Thymus (tissue), 11 donors: ENCODE results near the gene PRKAG2. TPM values are rescaled to one million over a fixed set of nuclear protein-coding genes. Genes with fewer than 3 reads are reported as not detected.
A peak's percentile ranks its signal among the peaks of the same experiment; 100 is the strongest.
"Not testable (repeated sequence)": the region's sequence is repeated elsewhere in the genome, so short reads cannot be mapped to it uniquely, and the experiment has no call there.

ENCODE experiments used
- DNase-seq, 9 donors: peaks; one replicate each; pipeline ENCODE4 v3.0.0-alpha.2; 2013; ENCODE audit warnings: low spot score in 9 of 9, low read depth in 6 of 9, missing footprints in 1 of 9
- H3K27ac ChIP-seq, 2 donors: one replicate each; pipeline ENCODE4 v1.5.1; 2013; ENCODE audit warnings: control low read depth in 1 of 2, low read depth in 1 of 2, low read length in 1 of 2, mild to moderate bottlenecking in 1 of 2, moderate library complexity in 1 of 2
- H3K27me3 ChIP-seq, 2 donors: one replicate each; pipeline ENCODE4 v1.5.1; 2013; ENCODE audit warnings: low read length in 1 of 2; ENCODE audit not compliant: control insufficient read depth in 2 of 2, insufficient read depth in 1 of 2
- H3K36me3 ChIP-seq, 2 donors: one replicate each; pipeline ENCODE4 v1.5.1; 2013; ENCODE audit warnings: low read length in 1 of 2, mild to moderate bottlenecking in 1 of 2, moderate library complexity in 1 of 2; ENCODE audit not compliant: control insufficient read depth in 2 of 2, insufficient read depth in 2 of 2
- H3K4me1 ChIP-seq, 2 donors: one replicate each; pipeline ENCODE4 v1.5.1; 2013; ENCODE audit warnings: low read length in 2 of 2; ENCODE audit not compliant: control insufficient read depth in 2 of 2, insufficient read depth in 2 of 2
- H3K4me3 ChIP-seq, 2 donors: one replicate each; pipeline ENCODE4 v1.5.1; 2013; ENCODE audit warnings: low read length in 2 of 2, control low read depth in 1 of 2, mild to moderate bottlenecking in 1 of 2
- H3K9me3 ChIP-seq, 2 donors: one replicate each; pipeline ENCODE4 v1.5.1; 2013; ENCODE audit warnings: low read length in 1 of 2, mild to moderate bottlenecking in 1 of 2; ENCODE audit not compliant: control insufficient read depth in 2 of 2, insufficient read depth in 1 of 2
- WGBS: extraction: QIAGEN DNeasy Blood & Tissue Kit; methylation state at CpG from one replicate; pipeline ENCODE4 v1.1.7; 2013; 5-methylcytosine and 5-hydroxymethylcytosine counted together
- polyA plus RNA-seq: library from polyadenylated mRNA; stranded (reverse); fragments of 200-250 nt; gene quantifications from one replicate; pipeline ENCODE4 v1.2.3, GENCODE V29; 2013
- total RNA-seq: library from RNA; stranded (reverse); fragments of 120-200 nt; gene quantifications from one replicate; pipeline ENCODE4 v1.2.4, GENCODE V29; 2013
- donor health status: healthy.

The PRKAG2 gene
- total and polyA plus RNA-seq, 2 donors, result 5.1 to 33.7 TPM

- Histone ChIP-seq H3K27me3 (no peaks in the 10 kb centered on the region), H3K4me3 (no peak overlapping the region), H3K4me1 (no peaks in the 10 kb centered on the region), H3K9me3 (no peaks in the 10 kb centered on the region), H3K27ac (no peak overlapping the region), H3K36me3 (no peaks in the 10 kb centered on the region)
- WGBS, result 97% methylated on average over 13 of the region's 13 CpGs
- no peak for DNase-seq
Measured at GRCh38 chr7:151844825-151845200, 32.1 kb downstream of the PRKAG2 start.

- Histone ChIP-seq H3K4me3 (no peak overlapping the region), H3K36me3 (no peaks in the 10 kb centered on the region), H3K4me1 (peaks cover 0 to 5% of the 10 kb centered on the region in 2 donors), H3K9me3 (no peaks in the 10 kb centered on the region), H3K27me3 (peaks cover 0 to 2% of the 10 kb centered on the region in 2 donors), H3K27ac (no peak overlapping the region)
- WGBS, result 96% methylated on average over 20 of the region's 20 CpGs
- no peak for DNase-seq
Measured at GRCh38 chr7:151844071-151844824, 32.7 kb downstream of the PRKAG2 start.

GRCh38 chr7:151843181-151843580, 33.7 kb downstream of the PRKAG2 start:
- 73% methylated on average over 5 of the region's 5 CpGs for WGBS
- H3K36me3 ChIP-seq, result no peaks in the 10 kb centered on the region
- DNase-seq, result no peak
- no peak overlapping the region for H3K27ac ChIP-seq
- peaks cover 0 to 2% of the 10 kb centered on the region in 2 donors for H3K27me3 ChIP-seq
- H3K4me1 ChIP-seq, result peaks cover 0 to 13% of the 10 kb centered on the region in 2 donors
- no peak overlapping the region for H3K4me3 ChIP-seq
- H3K9me3 ChIP-seq, result no peaks in the 10 kb centered on the region

GRCh38 chr7:151841395-151842051, 35.4 kb downstream of the PRKAG2 start:
- H3K36me3 ChIP-seq, H3K9me3 ChIP-seq, DNase-seq, H3K4me3 ChIP-seq, H3K27me3 ChIP-seq, H3K27ac ChIP-seq: not testable (repeated sequence)
- 98% methylated on average over 1 of the region's 1 CpG for WGBS
- peaks cover 0 to 20% of the 10 kb centered on the region in 2 donors for H3K4me1 ChIP-seq

GRCh38 chr7:151840088-151840910, 36.6 kb downstream of the PRKAG2 start:
- no peaks in the 10 kb centered on the region for H3K9me3 ChIP-seq
- H3K4me3 ChIP-seq, result no peak overlapping the region
- 94% methylated on average over 18 of the region's 18 CpGs for WGBS
- peaks cover 0 to 20% of the 10 kb centered on the region in 2 donors for H3K4me1 ChIP-seq
- H3K36me3 ChIP-seq, result no peaks in the 10 kb centered on the region
- no peak for DNase-seq
- no peak overlapping the region for H3K27ac ChIP-seq
- peaks cover 0 to 2% of the 10 kb centered on the region in 2 donors for H3K27me3 ChIP-seq

- 61% methylated on average over 13 of the region's 13 CpGs for WGBS
- no peaks in the 10 kb centered on the region for H3K36me3 ChIP-seq
- H3K27me3 ChIP-seq, result peaks cover 0 to 2% of the 10 kb centered on the region in 2 donors
- no peaks in the 10 kb centered on the region for H3K9me3 ChIP-seq
- H3K4me3 ChIP-seq, result no peak overlapping the region
- DNase-seq, result no peak
- no peak overlapping the region for H3K27ac ChIP-seq
- H3K4me1 ChIP-seq, result peaks cover 0 to 20% of the 10 kb centered on the region in 2 donors
Measured at GRCh38 chr7:151839451-151839921, 37.4 kb downstream of the PRKAG2 start.

GRCh38 chr7:151838861-151839381, 38.0 kb downstream of the PRKAG2 start:
- Histone ChIP-seq H3K36me3 (no peaks in the 10 kb centered on the region), H3K27ac (no peak overlapping the region), H3K27me3 (peaks cover 0 to 2% of the 10 kb centered on the region in 2 donors), H3K4me3 (no peak overlapping the region), H3K9me3 (no peaks in the 10 kb centered on the region), H3K4me1 (peaks cover 0 to 20% of the 10 kb centered on the region in 2 donors)
- peak in 2 of 9 donors; percentile 19 to 47 for DNase-seq
- WGBS, result 12% methylated on average over 17 of the region's 17 CpGs

- 95% methylated on average over 7 of the region's 7 CpGs for WGBS
- no peak overlapping the region for H3K27ac ChIP-seq
- peaks cover 0 to 2% of the 10 kb centered on the region in 2 donors for H3K27me3 ChIP-seq
Measured at GRCh38 chr7:151838072-151838471, 38.8 kb downstream of the PRKAG2 start.

More at GRCh38 chr7:151838072-151838471, 38.8 kb downstream of the PRKAG2 start:
- Histone ChIP-seq H3K4me3 (no peak overlapping the region), H3K9me3 (no peaks in the 10 kb centered on the region), H3K4me1 (peaks cover 0 to 20% of the 10 kb centered on the region in 2 donors), H3K36me3 (no peaks in the 10 kb centered on the region)
- no peak for DNase-seq
